HEK293 (cell line): ENCODE data around the gene KCNS1.

Experiments used
- CTCF ChIA-PET: fragments of 350-600 bp; formaldehyde crosslinking; extraction: SDS; loops from one replicate; lab custom pipeline; 2021; ENCODE audit warnings: antibody characterized with exemption; lab: Yijun Ruan, JAX
- POLR2A ChIA-PET: fragments of 300-600 bp; formaldehyde crosslinking; extraction: SDS; loops from one replicate; lab custom pipeline; 2020; ENCODE audit warnings: antibody characterized with exemption, inconsistent platforms; lab: Yijun Ruan, JAX
- H3K27ac ChIP-seq: fragments of 200-500 bp; sonication (Bioruptor generic); 2 replicates; pipeline ENCODE4 v1.5.1; 2014; ENCODE audit warnings: low read depth, low read length, control low read depth, inconsistent platforms; ENCODE audit errors: extremely low read depth
- H3K36me3 ChIP-seq, 2 experiments: fragments of 200-500 bp in 1 of 2; sonication (Bioruptor generic) in 1 of 2; 1 replicate in 1 of 2; 2 replicates in 1 of 2; pipeline ENCODE4 v1.5.1; 2014 to 2017; ENCODE audit warnings: inconsistent platforms in 2 of 2, low read length in 2 of 2; ENCODE audit not compliant: control insufficient read depth in 2 of 2, insufficient read depth in 1 of 2
- H3K4me1 ChIP-seq: fragments of 200-500 bp; sonication (Bioruptor generic); 2 replicates; pipeline ENCODE4 v1.5.1; 2014; ENCODE audit warnings: mild to moderate bottlenecking, low read length, inconsistent platforms; ENCODE audit not compliant: control insufficient read depth, insufficient read depth
- H3K4me3 ChIP-seq: 2 replicates; pipeline ENCODE4 v1.5.1; 2011; ENCODE audit warnings: low read depth, mild to moderate bottlenecking, control low read depth, low read length, moderate library complexity
- H3K9me3 ChIP-seq: fragments of 200-500 bp; sonication (Bioruptor generic); 2 replicates; pipeline ENCODE4 v1.5.1; 2014; ENCODE audit warnings: low read depth, low read length, inconsistent platforms; ENCODE audit not compliant: control insufficient read depth, insufficient read depth
- PRDM2 ChIP-seq: fragments of 450-650 bp; formaldehyde crosslinking; IDR thresholded peaks from 2 replicates; pipeline ENCODE4 v1.5.1; 2016; ENCODE audit warnings: missing biosample characterization, missing genetic modification characterization, borderline replicate concordance
- TSHZ1 ChIP-seq: fragments of 450-650 bp; formaldehyde crosslinking; IDR thresholded peaks from 2 replicates; pipeline ENCODE4 v1.5.1; 2016; ENCODE audit warnings: missing biosample characterization, missing genetic modification characterization, borderline replicate concordance
- ZBTB17 ChIP-seq: fragments of 450-650 bp; formaldehyde crosslinking; IDR thresholded peaks from 2 replicates; pipeline ENCODE4 v1.5.1; 2016; ENCODE audit warnings: missing biosample characterization, missing genetic modification characterization
- ZNF138 ChIP-seq: fragments of 450-650 bp; formaldehyde crosslinking; IDR thresholded peaks from 2 replicates; pipeline ENCODE4 v1.5.1; 2016; ENCODE audit warnings: missing biosample characterization, missing genetic modification characterization, borderline replicate concordance
- ZNF140 ChIP-seq: fragments of 450-650 bp; formaldehyde crosslinking; IDR thresholded peaks from 2 replicates; pipeline ENCODE4 v1.5.1; 2016; ENCODE audit warnings: missing biosample characterization, missing genetic modification characterization
- ZNF184 ChIP-seq: fragments of 450-650 bp; IDR thresholded peaks from 2 replicates; pipeline ENCODE4 v1.5.1; 2018; ENCODE audit warnings: missing biosample characterization, mild to moderate bottlenecking, missing genetic modification characterization
- ZNF280C ChIP-seq: fragments of 450-650 bp; formaldehyde crosslinking; IDR thresholded peaks from 2 replicates; pipeline ENCODE4 v1.5.1; 2016; ENCODE audit warnings: missing biosample characterization, missing genetic modification characterization
- ZNF514 ChIP-seq: fragments of 450-650 bp; formaldehyde crosslinking; IDR thresholded peaks from 2 replicates; pipeline ENCODE4 v1.5.1; 2016; ENCODE audit warnings: missing biosample characterization, missing genetic modification characterization
- ZNF629 ChIP-seq: fragments of 450-650 bp; formaldehyde crosslinking; IDR thresholded peaks from 2 replicates; pipeline ENCODE4 v1.5.1; 2017; ENCODE audit warnings: missing biosample characterization, missing genetic modification characterization
- TF ChIP-seq, protein P1 (sequence below): fragments of 450-650 bp; formaldehyde crosslinking; IDR thresholded peaks from 2 replicates; pipeline ENCODE4 v1.5.1; 2016; ENCODE audit warnings: missing biosample characterization, missing genetic modification characterization
- TF ChIP-seq, protein P2 (sequence below): fragments of 450-650 bp; formaldehyde crosslinking; IDR thresholded peaks from 2 replicates; pipeline ENCODE4 v1.5.1; 2016; ENCODE audit warnings: missing biosample characterization, missing genetic modification characterization
- TF ChIP-seq, protein P3 (sequence below): fragments of 450-650 bp; formaldehyde crosslinking; IDR thresholded peaks from 2 replicates; pipeline ENCODE4 v1.5.1; 2016; ENCODE audit warnings: missing biosample characterization, missing genetic modification characterization

Gene KCNS1

GRCh38 chr20:45058168-45058850 is 42.6 kb downstream of the KCNS1 start:
- ChIA-PET POLR2A (no interaction called here), CTCF (interaction anchor here (0.6 to 1.0 kb wide), 3 partner anchors 14 to 104 kb away, joined by 3 to 6 read pairs (median 3); no protein-coding TSS in a partner anchor)
- no peaks in the 10 kb centered on the region for H3K9me3 ChIP-seq
- TF ChIP-seq TSHZ1 = no peak
- TF ChIP-seq ZNF184 (tag by site-specific recombination) = no peak
- TF ChIP-seq ZNF280C (tag by site-specific recombination) = no peak
- no peak for TF ChIP-seq ZNF514
- no peak for TF ChIP-seq ZNF629 (tag by site-specific recombination)
- TF ChIP-seq, protein P1, sequence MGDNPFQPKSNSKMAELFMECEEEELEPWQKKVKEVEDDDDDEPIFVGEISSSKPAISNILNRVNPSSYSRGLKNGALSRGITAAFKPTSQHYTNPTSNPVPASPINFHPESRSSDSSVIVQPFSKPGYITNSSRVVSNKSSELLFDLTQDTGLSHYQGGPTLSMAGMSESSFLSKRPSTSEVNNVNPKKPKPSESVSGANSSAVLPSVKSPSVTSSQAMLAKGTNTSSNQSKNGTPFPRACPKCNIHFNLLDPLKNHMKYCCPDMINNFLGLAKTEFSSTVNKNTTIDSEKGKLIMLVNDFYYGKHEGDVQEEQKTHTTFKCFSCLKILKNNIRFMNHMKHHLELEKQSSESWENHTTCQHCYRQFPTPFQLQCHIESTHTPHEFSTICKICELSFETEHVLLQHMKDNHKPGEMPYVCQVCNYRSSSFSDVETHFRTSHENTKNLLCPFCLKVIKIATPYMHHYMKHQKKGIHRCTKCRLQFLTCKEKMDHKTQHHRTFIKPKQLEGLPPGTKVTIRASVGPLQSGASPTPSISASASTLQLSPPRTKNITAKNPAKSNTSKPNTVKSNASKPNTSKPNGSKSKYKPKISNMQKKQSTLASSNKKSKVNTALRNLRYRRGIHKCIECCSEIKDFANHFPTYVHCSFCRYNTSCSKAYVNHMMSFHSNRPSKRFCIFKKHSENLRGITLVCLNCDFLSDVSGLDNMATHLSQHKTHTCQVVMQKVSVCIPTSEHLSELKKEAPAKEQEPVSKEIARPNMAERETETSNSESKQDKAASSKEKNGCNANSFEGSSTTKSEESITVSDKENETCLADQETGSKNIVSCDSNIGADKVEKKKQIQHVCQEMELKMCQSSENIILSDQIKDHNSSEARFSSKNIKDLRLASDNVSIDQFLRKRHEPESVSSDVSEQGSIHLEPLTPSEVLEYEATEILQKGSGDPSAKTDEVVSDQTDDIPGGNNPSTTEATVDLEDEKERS (tag by site-specific recombination) = no peak
- TF ChIP-seq ZNF138 (tag by site-specific recombination) = no peak
- no peak overlapping the region for H3K4me3 ChIP-seq
- no peaks in the 10 kb centered on the region for H3K4me1 ChIP-seq
- H3K36me3 ChIP-seq = peaks cover 0 to 18% of the 10 kb centered on the region in 2 experiments; a peak in 1 of 3 replicates
- no peak overlapping the region for H3K27ac ChIP-seq

DNA sequence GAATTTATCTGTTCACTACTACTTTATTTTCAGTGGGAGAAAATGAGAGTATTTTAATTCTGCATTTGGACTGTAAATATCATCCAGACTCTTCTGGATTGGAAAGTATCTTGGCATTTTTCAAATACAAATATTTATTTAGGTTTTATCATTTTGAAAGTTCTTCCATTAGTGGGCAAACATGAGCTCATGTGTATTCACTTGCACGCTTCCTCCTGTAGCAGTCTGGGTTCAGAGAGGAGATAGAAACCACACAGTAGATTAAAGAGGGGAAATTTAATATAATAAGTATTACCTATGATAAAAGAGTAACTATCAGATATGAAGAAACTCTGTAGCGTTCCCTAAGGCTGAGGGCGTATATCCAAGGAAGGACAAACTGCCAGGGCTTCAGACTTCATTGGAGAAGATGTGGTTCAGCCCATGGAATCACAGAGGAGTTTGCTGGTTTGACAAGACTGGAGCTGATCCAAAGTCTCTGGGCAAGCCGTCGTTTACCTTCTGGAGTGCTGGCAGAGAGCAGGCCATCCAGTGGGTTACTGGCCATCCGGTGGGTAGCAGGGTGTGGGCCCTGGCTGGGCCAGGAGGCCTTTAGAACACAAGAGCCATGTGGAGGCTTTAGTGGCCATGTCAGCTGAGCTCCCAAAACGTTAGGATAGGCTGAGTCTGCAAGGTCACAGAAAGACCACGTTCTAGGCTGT is 44.3 kb downstream of the KCNS1 start:
- Histone ChIP-seq H3K9me3 (no peaks in the 10 kb centered on the region), H3K27ac (no peak overlapping the region), H3K36me3 (peaks cover 0 to 23% of the 10 kb centered on the region in 2 experiments; a peak in 1 of 3 replicates), H3K4me1 (0 out of 2 replicates have a peak, but pooled peaks cover 3% of the 10 kb centered on the region), H3K4me3 (no peak overlapping the region)
- CTCF ChIA-PET = interaction anchor here (0.6 to 5.6 kb wide), 2 partner anchors 13 to 57 kb away, joined by 3 to 46 read pairs; no protein-coding TSS in a partner anchor
- POLR2A ChIA-PET = interaction anchor here (0.6 kb wide), 1 partner anchor 879 kb away, joined by 3 read pairs; no protein-coding TSS in a partner anchor
- TF ChIP-seq ZBTB17 (tag by site-specific recombination) (no peak), ZNF140 (tag by site-specific recombination) (no peak), PRDM2 (no peak)
- TF ChIP-seq, protein P2, sequence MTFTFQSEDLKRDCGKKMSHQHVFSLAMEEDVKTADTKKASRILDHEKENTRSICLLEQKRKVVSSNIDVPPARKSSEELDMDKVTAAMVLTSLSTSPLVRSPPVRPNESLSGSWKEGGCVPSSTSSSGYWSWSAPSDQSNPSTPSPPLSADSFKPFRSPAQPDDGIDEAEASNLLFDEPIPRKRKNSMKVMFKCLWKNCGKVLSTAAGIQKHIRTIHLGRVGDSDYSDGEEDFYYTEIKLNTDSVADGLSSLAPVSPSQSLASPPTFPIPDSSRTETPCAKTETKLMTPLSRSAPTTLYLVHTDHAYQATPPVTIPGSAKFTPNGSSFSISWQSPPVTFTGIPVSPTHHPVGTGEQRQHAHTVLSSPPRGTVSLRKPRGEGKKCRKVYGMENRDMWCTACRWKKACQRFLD (tag by site-specific recombination) = no peak
- TF ChIP-seq, protein P3, sequence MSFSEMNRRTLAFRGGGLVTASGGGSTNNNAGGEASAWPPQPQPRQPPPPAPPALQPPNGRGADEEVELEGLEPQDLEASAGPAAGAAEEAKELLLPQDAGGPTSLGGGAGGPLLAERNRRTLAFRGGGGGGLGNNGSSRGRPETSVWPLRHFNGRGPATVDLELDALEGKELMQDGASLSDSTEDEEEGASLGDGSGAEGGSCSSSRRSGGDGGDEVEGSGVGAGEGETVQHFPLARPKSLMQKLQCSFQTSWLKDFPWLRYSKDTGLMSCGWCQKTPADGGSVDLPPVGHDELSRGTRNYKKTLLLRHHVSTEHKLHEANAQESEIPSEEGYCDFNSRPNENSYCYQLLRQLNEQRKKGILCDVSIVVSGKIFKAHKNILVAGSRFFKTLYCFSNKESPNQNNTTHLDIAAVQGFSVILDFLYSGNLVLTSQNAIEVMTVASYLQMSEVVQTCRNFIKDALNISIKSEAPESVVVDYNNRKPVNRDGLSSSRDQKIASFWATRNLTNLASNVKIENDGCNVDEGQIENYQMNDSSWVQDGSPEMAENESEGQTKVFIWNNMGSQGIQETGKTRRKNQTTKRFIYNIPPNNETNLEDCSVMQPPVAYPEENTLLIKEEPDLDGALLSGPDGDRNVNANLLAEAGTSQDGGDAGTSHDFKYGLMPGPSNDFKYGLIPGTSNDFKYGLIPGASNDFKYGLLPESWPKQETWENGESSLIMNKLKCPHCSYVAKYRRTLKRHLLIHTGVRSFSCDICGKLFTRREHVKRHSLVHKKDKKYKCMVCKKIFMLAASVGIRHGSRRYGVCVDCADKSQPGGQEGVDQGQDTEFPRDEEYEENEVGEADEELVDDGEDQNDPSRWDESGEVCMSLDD (tag by site-specific recombination) = no peak
